GM20000 (cell line): ENCODE results near the gene UTP14A.

Source experiments
- DNase-seq: peaks from one replicate; pipeline ENCODE4 v3.0.0; 2012; ENCODE audit warnings: low spot score
- CTCF ChIP-seq: IDR thresholded peaks from 2 replicates; pipeline ENCODE4 v1.5.1; 2012; ENCODE audit warnings: mild to moderate bottlenecking, control low read depth; ENCODE audit errors: extremely low read depth, missing control alignments

Gene UTP14A

DNA sequence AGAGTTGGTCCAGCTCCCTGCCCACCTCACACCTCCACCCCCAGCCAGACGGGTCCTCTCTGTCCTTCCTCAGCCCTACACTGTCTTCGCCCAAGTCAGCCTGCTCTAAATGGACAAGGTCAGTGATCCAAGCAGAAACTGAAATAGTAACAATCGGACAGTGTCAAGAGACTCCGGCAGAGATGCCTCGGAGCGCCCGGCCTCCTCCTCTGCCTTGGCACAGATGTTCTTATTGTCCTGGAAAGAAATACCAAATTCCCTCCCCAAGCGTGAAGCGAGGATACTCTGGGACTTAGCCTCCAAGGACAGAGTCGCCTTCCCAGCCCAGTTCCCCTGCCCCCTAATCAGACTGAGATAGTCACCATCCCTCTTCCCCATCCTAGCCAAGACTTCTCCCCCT, 28.5 kb downstream of the UTP14A start:
- no peak for TF ChIP-seq CTCF
- no peak for DNase-seq

- TF ChIP-seq CTCF: no peak
- no peak for DNase-seq
These were observed 29.0 kb downstream of the UTP14A start for GRCh38 chrX:129934952-129935351.

- no peak for TF ChIP-seq CTCF
- DNase-seq: no peak
These were observed 32.1 kb downstream of the UTP14A start for GRCh38 chrX:129938081-129938480.

DNA sequence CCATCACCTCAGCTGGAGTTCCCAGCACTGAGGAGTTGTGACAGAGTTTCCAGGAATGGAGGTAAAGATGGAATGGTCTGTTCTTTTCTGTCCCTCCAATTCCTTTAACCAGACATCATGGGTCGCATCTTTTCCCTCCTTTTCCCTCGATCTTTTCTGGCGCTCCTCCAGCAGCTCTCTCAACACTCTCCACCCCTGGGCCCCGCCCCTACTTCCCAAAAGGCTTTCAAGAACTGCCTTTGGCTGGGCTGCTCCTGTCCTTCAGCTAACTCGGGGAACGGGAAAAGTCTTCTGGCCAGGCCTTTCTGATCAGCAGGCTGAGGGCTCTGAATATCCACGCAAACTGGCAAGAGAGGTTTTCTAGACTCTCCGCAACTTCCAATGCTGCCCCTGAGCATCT, 34.0 kb downstream of the UTP14A start:
- no peak for DNase-seq
- TF ChIP-seq CTCF: no peak

- no peak for DNase-seq
- TF ChIP-seq CTCF: no peak
These were observed 34.8 kb downstream of the UTP14A start for GRCh38 chrX:129940721-129941120.

DNA sequence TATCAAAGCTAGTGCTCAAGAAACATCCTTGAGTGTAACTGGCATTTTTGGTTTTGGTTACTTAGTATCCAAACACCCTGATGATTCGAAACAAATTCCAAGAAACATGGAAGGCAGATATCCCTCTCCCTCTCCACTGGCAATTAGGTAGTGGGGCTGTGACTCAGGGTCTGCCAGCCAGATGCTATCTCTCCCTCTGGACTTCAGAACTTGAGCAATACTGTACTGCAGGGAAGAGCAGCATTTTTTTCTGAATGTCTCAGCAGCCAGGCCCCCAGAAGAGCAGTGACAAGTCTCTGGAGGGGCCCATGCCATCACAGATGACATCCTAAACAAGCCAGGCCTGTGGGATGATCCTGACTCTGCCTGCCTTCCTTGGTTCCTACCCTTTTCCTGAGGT, 39.2 kb downstream of the UTP14A start:
- DNase-seq: no peak
- no peak for TF ChIP-seq CTCF

- TF ChIP-seq CTCF: no peak
- DNase-seq: no peak
These were observed 47.3 kb downstream of the UTP14A start for GRCh38 chrX:129953334-129953648.
